NCI-H146 treated with DMSO at 0.1 percent for 48 hours (cell line): ENCODE measurements around the gene SH3TC2.
A peak's percentile ranks its signal among the peaks of the same experiment; 100 is the strongest.

ENCODE experiments used
- DNase-seq: peaks from one replicate; lab custom pipeline; 2025; ENCODE audit not compliant: unreplicated experiment; lab: John Stamatoyannopoulos, UW

Gene SH3TC2

DNA sequence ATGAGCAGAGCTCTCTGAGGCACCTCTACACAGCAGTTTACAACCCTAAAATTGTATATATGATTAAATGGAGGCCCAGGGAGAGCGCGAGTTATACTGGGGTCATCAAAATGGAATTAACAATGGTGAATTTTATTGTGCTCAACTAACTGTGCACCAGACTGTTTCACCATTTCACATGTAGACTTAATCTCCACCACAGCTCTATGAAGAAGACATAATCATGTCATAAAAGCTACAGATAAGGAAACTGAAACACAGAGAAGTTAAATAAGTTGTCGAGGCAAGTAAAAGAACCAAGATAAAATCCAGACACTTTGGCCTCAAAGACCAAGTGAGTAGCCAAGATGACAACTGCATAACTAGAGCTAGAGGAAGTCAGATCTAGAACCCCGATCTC lies 1.5 kb downstream of the SH3TC2 start:
- DNase-seq = no peak

- no peak for DNase-seq
Measured at GRCh38 chr5:149060325-149060724, 2.5 kb downstream of the SH3TC2 start.

- no peak for DNase-seq
Measured at GRCh38 chr5:149056616-149057165, 6.2 kb downstream of the SH3TC2 start.

DNA sequence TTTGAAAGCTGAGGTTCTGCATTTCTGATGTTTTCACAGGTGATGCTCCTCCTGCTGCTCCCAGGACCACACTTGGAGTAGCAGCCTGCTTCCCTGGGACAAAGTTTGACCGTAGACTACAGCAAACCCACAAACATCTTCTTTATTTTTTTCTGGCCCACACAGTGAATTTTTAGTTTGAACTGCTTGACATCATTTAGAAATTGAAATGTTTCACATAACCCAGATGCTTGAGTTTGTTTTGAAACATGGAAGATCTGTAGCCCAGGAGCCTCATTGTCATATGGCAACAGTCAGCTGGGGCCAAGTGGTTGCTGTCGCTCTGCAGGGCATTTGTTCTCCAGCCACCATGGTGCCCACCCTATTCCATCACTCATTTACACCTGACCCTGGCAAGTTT lies 8.4 kb downstream of the SH3TC2 start:
- DNase-seq = no peak

GRCh38 chr5:149053072-149053695 lies 9.7 kb downstream of the SH3TC2 start:
- no peak for DNase-seq

DNA sequence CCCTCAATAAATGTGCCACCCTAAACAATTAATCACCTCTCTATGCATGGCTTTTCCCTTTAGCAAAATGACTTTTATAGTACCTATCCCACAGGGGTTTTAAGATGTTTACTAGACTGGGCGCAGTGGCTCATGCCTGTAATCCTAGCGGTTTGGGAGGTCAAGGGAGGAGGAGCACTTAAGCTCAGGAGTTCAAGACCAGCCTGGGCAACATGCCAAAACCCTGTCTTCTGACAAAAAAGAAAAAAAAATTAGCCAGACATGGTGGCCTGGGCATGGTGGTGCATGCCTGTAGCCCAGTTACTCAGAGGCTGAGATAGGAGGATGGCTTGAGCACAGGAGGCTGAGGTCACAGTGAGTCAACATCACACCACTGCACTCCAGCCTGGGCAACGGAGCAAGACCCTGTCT lies 13.5 kb downstream of the SH3TC2 start:
- DNase-seq = no peak

GRCh38 chr5:149048811-149049210 lies 14.1 kb downstream of the SH3TC2 start:
- DNase-seq = no peak

DNA sequence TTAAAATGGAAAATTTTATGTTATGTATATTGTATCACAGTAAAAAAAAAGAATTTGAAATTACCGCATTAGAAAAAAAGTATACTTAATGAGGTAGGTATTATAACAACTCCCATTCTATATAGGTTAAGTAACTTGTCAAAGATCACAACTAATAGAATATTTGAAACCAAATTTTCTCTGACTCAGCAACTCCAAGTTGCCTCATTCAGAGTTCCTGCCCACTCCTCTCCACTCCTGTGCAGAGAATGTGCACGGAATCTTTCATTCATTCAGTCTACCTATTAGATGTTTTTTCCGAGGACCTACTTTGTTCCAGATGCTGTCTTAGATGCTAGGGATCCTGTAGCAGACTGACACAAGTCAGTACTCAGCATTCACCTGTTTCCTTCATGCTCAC lies 15.4 kb downstream of the SH3TC2 start:
- DNase-seq = no peak

GRCh38 chr5:149046196-149046829 lies 16.5 kb downstream of the SH3TC2 start:
- no peak for DNase-seq

DNA sequence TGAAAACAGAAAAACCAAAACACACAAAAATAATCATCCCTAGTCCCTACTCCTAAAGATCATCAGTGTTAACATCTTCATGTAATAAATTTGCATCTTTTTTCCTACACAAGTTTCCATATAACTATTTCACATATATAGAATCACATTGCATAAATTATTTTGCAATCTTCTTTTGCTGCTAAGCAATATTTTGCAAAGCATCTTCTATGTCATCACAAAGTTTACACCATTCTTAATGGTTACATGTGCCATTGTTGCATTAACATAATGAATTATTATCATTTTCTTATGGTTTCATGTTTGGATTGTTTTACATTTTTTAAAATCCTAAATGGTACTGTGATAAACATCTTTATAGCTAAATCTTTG lies 17.8 kb downstream of the SH3TC2 start:
- DNase-seq = no peak

- DNase-seq = no peak
Measured at GRCh38 chr5:149044453-149045088, 18.3 kb downstream of the SH3TC2 start.

DNA sequence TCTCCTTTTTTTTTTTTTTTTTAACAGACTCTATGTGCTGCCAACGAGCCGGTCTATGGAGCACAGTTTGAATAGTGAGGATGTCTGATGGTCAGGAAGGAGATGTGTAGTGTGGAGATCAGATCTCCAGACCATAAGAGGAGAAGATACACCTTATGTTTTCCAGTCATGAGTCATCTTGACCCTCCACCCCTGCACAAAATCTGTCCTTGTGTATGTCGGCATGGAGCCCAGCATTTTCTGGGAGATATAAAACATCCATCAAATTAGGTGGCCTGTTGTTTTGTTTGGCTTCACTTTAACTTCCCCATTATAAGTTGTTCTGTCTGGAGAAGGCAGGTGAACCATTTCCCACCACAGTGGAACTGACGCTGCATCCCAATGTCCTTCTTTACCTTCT lies 19.2 kb downstream of the SH3TC2 start:
- DNase-seq = no peak

- no peak for DNase-seq
Measured at GRCh38 chr5:149042865-149043264, 20.0 kb downstream of the SH3TC2 start.

DNA sequence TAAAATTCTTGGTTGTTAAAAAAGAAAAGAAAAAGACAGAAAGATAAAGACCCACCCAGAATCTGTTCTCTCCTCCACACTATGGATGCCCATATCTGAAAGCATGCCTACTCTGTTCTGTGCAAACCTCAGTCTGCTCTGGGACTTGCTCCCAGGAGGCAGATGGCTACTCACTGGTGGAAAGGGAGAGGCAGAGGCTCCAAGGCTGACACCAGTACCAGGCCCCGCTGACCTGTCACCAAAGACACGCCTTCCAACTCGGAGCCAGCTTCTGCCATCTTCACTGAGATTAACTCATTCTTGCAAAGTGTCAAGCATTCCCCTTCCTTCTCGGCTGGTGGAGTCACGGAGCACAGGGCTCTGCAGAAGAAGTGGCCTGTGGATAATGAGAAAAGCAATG lies 21.6 kb downstream of the SH3TC2 start:
- DNase-seq = no peak

DNA sequence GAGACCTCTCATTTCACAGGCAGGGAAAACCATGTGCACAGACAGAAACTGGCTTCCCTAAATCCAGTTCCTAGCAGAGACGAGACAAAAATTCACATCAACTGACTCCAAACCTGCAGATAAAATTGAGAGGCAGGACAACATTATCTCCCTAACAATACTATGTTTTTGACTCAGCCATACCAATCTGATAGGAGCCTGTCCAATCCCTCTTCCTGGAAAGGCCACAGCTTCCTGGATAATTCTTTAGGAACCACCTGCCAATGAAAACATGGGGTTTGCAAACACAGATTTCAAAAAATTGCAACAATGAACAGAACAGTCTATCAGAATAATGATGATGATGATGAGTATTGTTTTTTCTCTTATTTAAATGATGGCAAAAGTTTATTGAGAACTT lies 22.4 kb downstream of the SH3TC2 start:
- DNase-seq = no peak

- DNase-seq = no peak
Measured at GRCh38 chr5:149039506-149039905, 23.4 kb downstream of the SH3TC2 start.

- no peak for DNase-seq
Measured at GRCh38 chr5:149038336-149039080, 24.4 kb downstream of the SH3TC2 start.

DNA sequence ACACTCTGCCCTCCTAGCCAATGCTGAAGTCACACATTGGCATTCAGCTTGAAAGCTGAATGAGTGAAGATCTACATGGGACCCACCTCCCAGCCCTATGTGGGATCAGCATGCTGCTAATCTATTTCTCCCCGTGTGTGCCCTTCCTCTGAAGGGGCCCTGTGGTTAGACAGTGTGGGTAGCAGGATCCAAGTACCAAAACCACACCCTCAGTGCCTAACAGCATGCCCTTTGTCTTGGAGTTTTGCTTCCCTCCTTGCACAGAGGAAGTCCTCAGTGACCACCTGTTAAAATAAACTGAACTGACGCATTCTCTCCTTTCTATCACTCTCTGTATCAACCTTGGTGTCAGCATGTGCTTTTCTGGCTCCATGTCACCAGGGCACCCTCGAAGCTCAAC lies 25.0 kb downstream of the SH3TC2 start:
- no peak for DNase-seq

DNA sequence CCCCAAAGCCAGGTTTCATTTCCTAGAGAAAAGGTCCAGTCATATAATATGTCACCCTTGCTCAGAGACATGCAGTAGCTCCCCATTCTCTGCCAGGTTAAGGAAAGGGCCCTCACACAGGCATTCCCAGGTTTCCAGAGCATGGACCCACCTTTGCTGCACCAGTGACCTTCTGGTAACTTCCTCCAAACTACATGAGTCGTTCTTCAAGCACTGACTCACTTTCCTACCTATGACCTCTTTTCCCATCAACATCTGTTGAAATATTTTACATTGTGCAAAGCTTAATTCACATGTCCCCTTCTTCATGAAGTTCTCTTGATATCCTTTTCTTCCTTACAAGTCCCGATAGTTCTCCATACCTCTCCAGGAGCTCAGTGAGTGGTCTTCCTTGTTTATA lies 25.9 kb downstream of the SH3TC2 start:
- DNase-seq = no peak

GRCh38 chr5:149036168-149036567 lies 26.7 kb downstream of the SH3TC2 start:
- no peak for DNase-seq

DNA sequence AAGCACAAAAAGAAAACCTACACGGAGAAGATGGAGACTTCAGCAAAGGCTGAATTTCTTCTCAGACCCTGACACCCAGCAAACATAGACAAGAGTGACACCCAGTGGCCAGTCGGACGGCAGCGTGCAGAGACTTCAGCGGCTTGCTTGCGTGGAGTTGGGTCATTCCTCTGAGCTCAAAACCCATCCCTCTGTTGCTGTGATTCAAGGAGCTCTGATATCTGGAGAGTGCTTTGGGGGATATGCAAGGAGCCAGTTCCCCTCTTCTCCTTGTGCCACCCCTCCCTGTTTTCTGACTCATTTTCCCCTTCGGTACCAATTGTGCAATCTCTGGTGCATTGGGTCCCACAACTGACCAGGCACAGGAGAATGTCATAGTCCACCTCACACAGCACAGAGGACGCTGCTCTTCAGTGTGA lies 27.5 kb downstream of the SH3TC2 start:
- DNase-seq = peak; percentile 0
